RWPE2 (cell line): ENCODE measurements around the gene GFER.
"Not testable (repeated sequence)": the region's sequence is repeated elsewhere in the genome, so short reads cannot be mapped to it uniquely, and the experiment has no call there.

ENCODE experiments used
- ATAC-seq: fragments of 200-7000 bp; cut with Tn5 transposase; 3 replicates; pipeline ENCODE4 v1.9.1; 2021; ENCODE audit warnings: low read depth
- DNase-seq: peaks from one replicate; pipeline ENCODE4 v3.0.0-alpha.2; 2020; ENCODE audit warnings: low spot score
- H3K27ac ChIP-seq: fragments of 450-650 bp; 2 replicates; pipeline ENCODE4 v1.5.1; 2017; ENCODE audit warnings: mild to moderate bottlenecking; ENCODE audit not compliant: poor library complexity, severe bottlenecking
- H3K27me3 ChIP-seq: fragments of 250-450 bp; sonication (Bioruptor Pico); 2 replicates; pipeline ENCODE4 v1.5.1; 2021; ENCODE audit warnings: mild to moderate bottlenecking, moderate library complexity; ENCODE audit not compliant: insufficient read depth, poor library complexity, severe bottlenecking
- H3K36me3 ChIP-seq: fragments of 250-450 bp; sonication (Bioruptor Pico); 2 replicates; pipeline ENCODE4 v1.5.1; 2020; ENCODE audit warnings: low read depth, mild to moderate bottlenecking, moderate library complexity
- H3K4me1 ChIP-seq: fragments of 250-450 bp; sonication (Bioruptor Pico); 2 replicates; pipeline ENCODE4 v1.5.1; 2021; ENCODE audit warnings: mild to moderate bottlenecking, moderate library complexity; ENCODE audit not compliant: insufficient read depth, poor library complexity, severe bottlenecking
- H3K4me3 ChIP-seq: fragments of 250-450 bp; sonication (Bioruptor Pico); 2 replicates; pipeline ENCODE4 v1.5.1; 2021; ENCODE audit warnings: mild to moderate bottlenecking, moderate library complexity; ENCODE audit not compliant: severe bottlenecking
- H3K9me3 ChIP-seq: fragments of 250-450 bp; sonication (Bioruptor Pico); 2 replicates; pipeline ENCODE4 v1.5.1; 2021; ENCODE audit warnings: mild to moderate bottlenecking, moderate library complexity; ENCODE audit not compliant: severe bottlenecking
- CTCF ChIP-seq: fragments of 450-650 bp; IDR thresholded peaks from one replicate; pipeline ENCODE4 v1.5.1; 2017; ENCODE audit warnings: mild to moderate bottlenecking, moderate library complexity; ENCODE audit not compliant: poor library complexity, severe bottlenecking

GFER gene

DNA sequence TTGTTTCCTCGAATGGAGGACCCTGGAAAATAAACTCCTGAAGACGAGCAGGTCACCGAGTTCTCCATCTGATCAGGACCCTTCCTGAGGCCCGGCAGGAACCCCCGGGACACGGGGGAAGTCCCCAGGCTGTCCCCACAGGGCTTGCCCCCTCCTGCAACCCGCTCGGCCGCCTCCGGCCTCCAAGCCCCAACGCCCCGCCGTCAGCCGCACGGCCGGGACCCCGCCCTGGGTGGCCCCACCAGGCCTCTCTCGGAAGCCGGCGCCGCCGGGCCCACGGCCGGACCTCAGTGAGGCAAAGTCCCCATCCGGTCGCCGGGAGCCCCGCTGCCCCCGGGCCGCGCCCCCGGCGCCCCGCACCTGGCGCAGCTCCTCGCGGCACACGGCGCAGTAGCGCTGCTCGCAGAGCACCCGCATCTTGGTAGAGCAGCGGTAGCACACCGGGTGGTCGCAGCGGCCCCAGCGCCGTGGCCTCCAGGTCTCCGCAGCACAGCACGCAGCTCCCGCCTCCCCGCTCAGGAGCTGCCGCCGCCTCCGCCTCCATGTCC is 25.2 kb downstream of the GFER start:
- peak overlapping the region; percentile 85 for H3K27ac ChIP-seq
- ATAC-seq (no peak), DNase-seq (no peak)
- H3K9me3 ChIP-seq, result no peaks in the 10 kb centered on the region
- H3K27me3 ChIP-seq, result no peaks in the 10 kb centered on the region
- peaks cover 30% of the 10 kb centered on the region for H3K36me3 ChIP-seq
- H3K4me1 ChIP-seq, result peaks cover 7% of the 10 kb centered on the region
- peak overlapping the region; percentile 77 for H3K4me3 ChIP-seq
- TF ChIP-seq CTCF, result no peak

DNA sequence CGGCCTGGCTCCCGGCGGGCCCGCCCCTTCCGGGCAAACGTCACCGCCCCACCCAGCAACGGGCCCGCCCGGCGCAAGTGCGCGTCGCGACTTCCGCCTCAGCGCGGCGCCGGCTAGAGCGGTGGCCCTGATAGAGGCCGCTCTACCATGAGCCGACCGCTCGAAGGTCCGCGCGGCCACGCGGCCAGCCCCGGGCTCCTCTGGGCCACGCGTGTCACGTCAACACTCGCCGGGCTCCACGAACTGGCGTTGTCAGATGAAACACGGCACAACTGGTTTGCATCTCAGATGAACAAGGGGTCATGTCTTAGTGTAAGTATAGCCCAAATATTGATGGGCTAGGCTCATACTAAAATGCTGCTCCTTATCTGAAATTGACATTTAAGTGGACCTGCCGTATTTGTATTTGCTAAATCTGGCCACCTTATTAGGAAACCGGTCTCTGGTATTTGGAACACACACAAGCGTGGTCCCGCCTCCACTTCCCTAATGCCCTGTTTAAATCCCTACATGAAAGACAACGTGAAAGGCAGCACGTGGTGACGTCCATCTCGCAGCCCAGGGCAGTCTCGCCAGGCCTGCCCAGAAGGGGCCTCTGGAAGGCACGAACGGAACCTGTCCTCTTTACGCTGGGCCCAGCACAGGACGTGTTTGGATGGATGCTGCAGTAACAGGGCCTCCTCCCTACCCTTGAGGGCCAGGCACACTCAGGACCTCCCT is 26.0 kb downstream of the GFER start, which contains the start of gene ZNF598:
Gene ZNF598, minus strand, starts transcription at position 31 of the 720 bp plus-strand sequence.
- Histone ChIP-seq H3K36me3 (peaks cover 25% of the 10 kb centered on the region), H3K27me3 (no peaks in the 10 kb centered on the region), H3K9me3 (no peaks in the 10 kb centered on the region), H3K4me3 (peak within 1 kb of the TSS; percentile 77), H3K27ac (peak within 1 kb of the TSS; percentile 85), H3K4me1 (peaks cover 9% of the 10 kb centered on the region)
- TF ChIP-seq CTCF, result no peak
- DNase-seq (no peak), ATAC-seq (peak; percentile 74)

GRCh38 chr16:2011726-2012125 is 27.7 kb downstream of the GFER start:
- ATAC-seq, H3K4me3 ChIP-seq, H3K27ac ChIP-seq, DNase-seq, H3K27me3 ChIP-seq, H3K9me3 ChIP-seq: not testable (repeated sequence)
- peaks cover 18% of the 10 kb centered on the region for H3K4me1 ChIP-seq
- peaks cover 13% of the 10 kb centered on the region for H3K36me3 ChIP-seq

GRCh38 chr16:2013527-2013926 is 29.5 kb downstream of the GFER start:
- DNase-seq, result no peak
- H3K4me1 ChIP-seq, result peaks cover 10% of the 10 kb centered on the region
- H3K9me3 ChIP-seq, result no peaks in the 10 kb centered on the region
- H3K36me3 ChIP-seq, result peaks cover 4% of the 10 kb centered on the region; the same call in 1 of the 2 replicates
- no peak for ATAC-seq
- H3K27ac ChIP-seq, result no peak overlapping the region
- no peak for TF ChIP-seq CTCF
- H3K27me3 ChIP-seq, result no peaks in the 10 kb centered on the region
- no peak overlapping the region for H3K4me3 ChIP-seq

DNA sequence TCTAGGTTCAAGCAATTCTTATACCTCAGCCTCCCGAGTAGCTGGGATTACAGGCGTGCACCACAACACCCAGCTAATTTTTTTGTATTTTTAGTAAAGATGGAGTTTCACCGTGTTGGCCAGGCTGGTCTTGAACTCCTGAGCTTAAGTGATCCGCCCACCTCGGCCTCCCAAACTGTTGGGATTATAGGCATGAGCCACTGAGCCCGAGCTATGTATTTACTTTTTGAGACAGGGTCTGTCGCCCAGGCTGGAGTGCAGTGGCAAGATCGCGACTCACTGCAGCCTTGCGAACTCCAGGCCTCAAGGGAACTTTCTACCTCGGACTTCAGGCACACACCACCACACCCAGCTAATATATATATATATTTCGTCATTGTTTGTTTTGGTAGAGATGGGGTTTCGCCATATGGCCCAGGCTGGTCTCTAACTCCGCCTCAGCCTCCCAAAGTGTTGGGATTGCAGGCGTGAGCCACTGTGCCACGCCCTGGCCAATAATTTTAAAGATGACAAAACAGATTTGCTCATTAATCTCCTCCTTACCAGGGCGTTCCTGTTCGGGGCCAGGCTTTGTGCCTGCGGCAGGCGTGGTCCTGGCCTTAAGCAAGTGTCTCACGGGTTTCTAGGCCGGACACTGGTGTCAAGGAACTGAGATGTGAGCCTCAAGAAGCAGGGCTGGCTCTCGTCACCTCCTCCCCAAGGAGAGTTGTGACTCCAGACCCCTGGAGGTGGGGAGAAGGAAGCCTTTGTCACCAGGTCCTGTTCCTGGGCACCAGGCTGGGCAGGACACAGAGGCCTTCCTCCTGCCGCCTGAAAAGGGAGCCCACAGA is 31.3 kb downstream of the GFER start:
- Histone ChIP-seq H3K4me3 (no peak overlapping the region), H3K27ac (peak overlapping the region; percentile 53), H3K4me1 (peaks cover 10% of the 10 kb centered on the region)

More for the DNA sequence above, 31.3 kb downstream of the GFER start:
- H3K36me3 ChIP-seq, result no peaks in the 10 kb centered on the region
- no peaks in the 10 kb centered on the region for H3K9me3 ChIP-seq
- DNase-seq, result no peak
- peaks cover 11% of the 10 kb centered on the region for H3K27me3 ChIP-seq
- peak; percentile 90 for ATAC-seq
- no peak for TF ChIP-seq CTCF
